Testis (tissue), 2 donors: ENCODE measurements around the gene MIB2.

ENCODE experiments used
- POLR2A ChIP-seq: fragments of 450-650 bp; IDR thresholded peaks from one replicate; pipeline ENCODE4 v1.6.1; 2017; ENCODE audit warnings: antibody characterized with exemption, mild to moderate bottlenecking, moderate library complexity
- TF ChIP-seq, protein P1 (sequence below), 3 experiments: fragments of 450-650 bp in 2 of 3; fragments of 200-600 bp in 1 of 3; sonication (generic) in 1 of 3; IDR thresholded peaks; one replicate each; pipeline ENCODE4 v1.5.1; 2016 to 2019; ENCODE audit warnings: antibody characterized with exemption in 3 of 3, mild to moderate bottlenecking in 2 of 3, moderate library complexity in 1 of 3

DNA sequence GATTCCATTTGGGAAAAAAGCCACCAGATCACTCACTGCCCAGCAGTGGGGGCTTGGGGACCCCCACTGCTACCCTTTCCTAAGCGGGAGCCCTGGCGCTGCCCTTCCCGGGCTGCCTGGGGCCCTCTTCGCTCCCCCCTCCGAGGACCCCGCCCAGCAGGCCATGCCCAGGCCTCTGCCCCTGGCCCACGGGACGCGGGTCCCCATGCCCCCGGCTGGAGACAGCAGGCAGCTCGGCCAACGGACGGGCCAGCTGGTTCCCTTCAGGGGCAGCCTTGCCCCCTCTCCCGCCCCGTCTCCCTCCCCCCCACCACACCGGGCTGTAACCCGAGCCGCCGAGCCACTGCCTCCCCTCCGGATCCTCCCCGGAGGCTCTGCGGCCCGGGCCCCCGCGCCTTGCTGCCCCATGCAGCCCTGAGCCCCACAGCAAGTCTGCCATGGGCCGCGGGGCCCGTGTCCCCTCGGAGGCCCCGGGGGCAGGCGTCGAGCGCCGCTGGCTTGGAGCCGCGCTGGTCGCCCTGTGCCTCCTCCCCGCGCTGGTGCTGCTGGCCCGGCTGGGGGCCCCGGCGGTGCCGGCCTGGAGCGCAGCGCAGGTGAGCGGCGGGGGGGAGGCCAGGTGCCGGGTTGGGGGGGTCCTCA lies 16.6 kb downstream of the MIB2 start, which contains the start of gene MMP23B:
- TF ChIP-seq, protein P1, sequence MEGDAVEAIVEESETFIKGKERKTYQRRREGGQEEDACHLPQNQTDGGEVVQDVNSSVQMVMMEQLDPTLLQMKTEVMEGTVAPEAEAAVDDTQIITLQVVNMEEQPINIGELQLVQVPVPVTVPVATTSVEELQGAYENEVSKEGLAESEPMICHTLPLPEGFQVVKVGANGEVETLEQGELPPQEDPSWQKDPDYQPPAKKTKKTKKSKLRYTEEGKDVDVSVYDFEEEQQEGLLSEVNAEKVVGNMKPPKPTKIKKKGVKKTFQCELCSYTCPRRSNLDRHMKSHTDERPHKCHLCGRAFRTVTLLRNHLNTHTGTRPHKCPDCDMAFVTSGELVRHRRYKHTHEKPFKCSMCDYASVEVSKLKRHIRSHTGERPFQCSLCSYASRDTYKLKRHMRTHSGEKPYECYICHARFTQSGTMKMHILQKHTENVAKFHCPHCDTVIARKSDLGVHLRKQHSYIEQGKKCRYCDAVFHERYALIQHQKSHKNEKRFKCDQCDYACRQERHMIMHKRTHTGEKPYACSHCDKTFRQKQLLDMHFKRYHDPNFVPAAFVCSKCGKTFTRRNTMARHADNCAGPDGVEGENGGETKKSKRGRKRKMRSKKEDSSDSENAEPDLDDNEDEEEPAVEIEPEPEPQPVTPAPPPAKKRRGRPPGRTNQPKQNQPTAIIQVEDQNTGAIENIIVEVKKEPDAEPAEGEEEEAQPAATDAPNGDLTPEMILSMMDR (IDR thresholded peaks at IDR 0.05): no peak
- no peak for TF ChIP-seq POLR2A
